HUES64 (cell line): ENCODE results near the gene ANKRD6.

Experiments used
- H3K27ac ChIP-seq: 2 replicates; pipeline ENCODE4 v1.7.0; 2013; ENCODE audit warnings: low read depth, low read length, inconsistent platforms
- H3K27me3 ChIP-seq: 2 replicates; pipeline ENCODE4 v1.6.1; 2013; ENCODE audit warnings: mild to moderate bottlenecking, low read length; ENCODE audit not compliant: insufficient read depth
- H3K36me3 ChIP-seq: 2 replicates; pipeline ENCODE4 v1.6.1; 2013; ENCODE audit warnings: mild to moderate bottlenecking, low read length; ENCODE audit not compliant: insufficient read depth
- H3K4me1 ChIP-seq: 2 replicates; pipeline ENCODE4 v1.6.1; 2013; ENCODE audit warnings: mild to moderate bottlenecking, low read length, moderate library complexity; ENCODE audit not compliant: insufficient read depth
- H3K4me3 ChIP-seq: 2 replicates; pipeline ENCODE4 v1.5.1; 2013; ENCODE audit warnings: mild to moderate bottlenecking, low read length, moderate library complexity
- H3K9ac ChIP-seq: 2 replicates; pipeline ENCODE4 v1.6.1; 2013; ENCODE audit warnings: mild to moderate bottlenecking, low read depth, low read length
- H3K9me3 ChIP-seq: 2 replicates; pipeline ENCODE4 v1.6.1; 2013; ENCODE audit warnings: low read depth, low read length; ENCODE audit not compliant: insufficient read depth
- WGBS: fragments of 150-250, 120-280 bp; methylation state at CpG from one replicate; pipeline ENCODE4 v1.1.7; 2013; ENCODE audit warnings: missing lambda C conversion rate; 5-methylcytosine and 5-hydroxymethylcytosine counted together

The ANKRD6 gene

GRCh38 chr6:89443658-89444057 is 10.7 kb downstream of the ANKRD6 start:
- Histone ChIP-seq H3K4me3 (no peak overlapping the region), H3K36me3 (no peaks in the 10 kb centered on the region), H3K4me1 (no peaks in the 10 kb centered on the region), H3K27ac (no peak overlapping the region), H3K9ac (no peak overlapping the region), H3K9me3 (no peaks in the 10 kb centered on the region), H3K27me3 (peaks cover 25% of the 10 kb centered on the region)
- 91% methylated on average over 5 of the region's 5 CpGs for WGBS

GRCh38 chr6:89449193-89449592 is 16.2 kb downstream of the ANKRD6 start:
- Histone ChIP-seq H3K27me3 (no peaks in the 10 kb centered on the region), H3K4me1 (no peaks in the 10 kb centered on the region), H3K9me3 (no peaks in the 10 kb centered on the region), H3K9ac (no peak overlapping the region), H3K36me3 (no peaks in the 10 kb centered on the region), H3K4me3 (no peak overlapping the region), H3K27ac (no peak overlapping the region)
- 85% methylated on average over 1 of the region's 1 CpG for WGBS

GRCh38 chr6:89452281-89452680 is 19.3 kb downstream of the ANKRD6 start:
- Histone ChIP-seq H3K9me3 (no peaks in the 10 kb centered on the region), H3K4me3 (no peak overlapping the region), H3K9ac (no peak overlapping the region), H3K27me3 (no peaks in the 10 kb centered on the region), H3K4me1 (no peaks in the 10 kb centered on the region), H3K27ac (no peak overlapping the region), H3K36me3 (no peaks in the 10 kb centered on the region)
- WGBS: 93% methylated on average over 1 of the region's 1 CpG

- H3K27me3 ChIP-seq: no peaks in the 10 kb centered on the region
- WGBS: 88% methylated on average over 2 of the region's 2 CpGs
- no peaks in the 10 kb centered on the region for H3K4me1 ChIP-seq
- no peak overlapping the region for H3K9ac ChIP-seq
- no peaks in the 10 kb centered on the region for H3K9me3 ChIP-seq
- no peak overlapping the region for H3K4me3 ChIP-seq
- H3K36me3 ChIP-seq: no peaks in the 10 kb centered on the region
- no peak overlapping the region for H3K27ac ChIP-seq
Measured at GRCh38 chr6:89454300-89454699, 21.3 kb downstream of the ANKRD6 start.

GRCh38 chr6:89458704-89459103 is 25.8 kb downstream of the ANKRD6 start:
- no peak overlapping the region for H3K9ac ChIP-seq
- H3K27ac ChIP-seq: no peak overlapping the region
- 90% methylated on average over 5 of the region's 5 CpGs for WGBS
- no peaks in the 10 kb centered on the region for H3K36me3 ChIP-seq
- H3K4me1 ChIP-seq: no peaks in the 10 kb centered on the region
- no peaks in the 10 kb centered on the region for H3K27me3 ChIP-seq
- H3K9me3 ChIP-seq: no peaks in the 10 kb centered on the region
- no peak overlapping the region for H3K4me3 ChIP-seq

- H3K27ac ChIP-seq: no peak overlapping the region
- H3K4me1 ChIP-seq: no peaks in the 10 kb centered on the region
- H3K27me3 ChIP-seq: no peaks in the 10 kb centered on the region
- H3K36me3 ChIP-seq: no peaks in the 10 kb centered on the region
- H3K9ac ChIP-seq: no peak overlapping the region
- no CpG with 5 or more reads among the region's 1 CpG for WGBS
- H3K4me3 ChIP-seq: no peak overlapping the region
- H3K9me3 ChIP-seq: no peaks in the 10 kb centered on the region
Measured at GRCh38 chr6:89459501-89459900, 26.5 kb downstream of the ANKRD6 start.

- Histone ChIP-seq H3K27ac (no peak overlapping the region), H3K36me3 (no peaks in the 10 kb centered on the region), H3K9me3 (no peaks in the 10 kb centered on the region), H3K9ac (no peak overlapping the region), H3K4me3 (no peak overlapping the region), H3K4me1 (no peaks in the 10 kb centered on the region), H3K27me3 (no peaks in the 10 kb centered on the region)
- 89% methylated on average over 6 of the region's 7 CpGs for WGBS
Measured at GRCh38 chr6:89460713-89461112, 27.8 kb downstream of the ANKRD6 start.

GRCh38 chr6:89462503-89462902 is 29.6 kb downstream of the ANKRD6 start:
- Histone ChIP-seq H3K27me3 (no peaks in the 10 kb centered on the region), H3K27ac (no peak overlapping the region), H3K9ac (no peak overlapping the region), H3K9me3 (no peaks in the 10 kb centered on the region), H3K36me3 (no peaks in the 10 kb centered on the region), H3K4me1 (no peaks in the 10 kb centered on the region), H3K4me3 (no peak overlapping the region)
- 100% methylated on average over 1 of the region's 2 CpGs for WGBS

GRCh38 chr6:89464295-89464694 is 31.3 kb downstream of the ANKRD6 start:
- Histone ChIP-seq H3K9me3 (no peaks in the 10 kb centered on the region), H3K27ac (no peak overlapping the region), H3K4me1 (no peaks in the 10 kb centered on the region; the same call in 1 of the 2 replicates), H3K4me3 (no peak overlapping the region), H3K27me3 (no peaks in the 10 kb centered on the region), H3K9ac (no peak overlapping the region), H3K36me3 (no peaks in the 10 kb centered on the region)
- WGBS: 84% methylated on average over 2 of the region's 2 CpGs

GRCh38 chr6:89467437-89467836 is 34.5 kb downstream of the ANKRD6 start:
- Histone ChIP-seq H3K9me3 (no peaks in the 10 kb centered on the region), H3K27ac (no peak overlapping the region), H3K4me3 (no peak overlapping the region), H3K9ac (no peak overlapping the region), H3K4me1 (peaks cover 3% of the 10 kb centered on the region; the same call in 1 of the 2 replicates), H3K36me3 (no peaks in the 10 kb centered on the region), H3K27me3 (no peaks in the 10 kb centered on the region)
- 100% methylated on average over 1 of the region's 1 CpG for WGBS

GRCh38 chr6:89468998-89469397 is 36.0 kb downstream of the ANKRD6 start:
- no peaks in the 10 kb centered on the region for H3K27me3 ChIP-seq
- H3K36me3 ChIP-seq: no peaks in the 10 kb centered on the region
- WGBS: 94% methylated on average over 1 of the region's 1 CpG
- peaks cover 3% of the 10 kb centered on the region; the same call in 1 of the 2 replicates for H3K4me1 ChIP-seq
- no peaks in the 10 kb centered on the region for H3K9me3 ChIP-seq
- H3K4me3 ChIP-seq: no peak overlapping the region
- H3K27ac ChIP-seq: no peak overlapping the region
- H3K9ac ChIP-seq: no peak overlapping the region

- 78% methylated on average over 4 of the region's 4 CpGs for WGBS
- no peaks in the 10 kb centered on the region for H3K27me3 ChIP-seq
- no peaks in the 10 kb centered on the region for H3K9me3 ChIP-seq
- H3K4me1 ChIP-seq: peaks cover 3% of the 10 kb centered on the region; the same call in 1 of the 2 replicates
- no peaks in the 10 kb centered on the region for H3K36me3 ChIP-seq
- H3K4me3 ChIP-seq: no peak overlapping the region
- no peak overlapping the region for H3K27ac ChIP-seq
- no peak overlapping the region for H3K9ac ChIP-seq
Measured at GRCh38 chr6:89471287-89471867, 38.4 kb downstream of the ANKRD6 start.
